Measurements from ENCODE around the gene C3.

- TF ChIP-seq POLR2A (IDR thresholded peaks at IDR 0.05) (no peak), CTCF (IDR thresholded peaks at IDR 0.05 in 8 of 11, conservative IDR thresholded peaks at IDR 0.05 in 3 of 11) (no peak)
Measured at GRCh38 chr19:6692027-6692426, 28.4 kb downstream of the C3 start.

Data from spleen (tissue), 7 donors.